ENCODE results near the gene ITGA11.

The ITGA11 gene

DNA sequence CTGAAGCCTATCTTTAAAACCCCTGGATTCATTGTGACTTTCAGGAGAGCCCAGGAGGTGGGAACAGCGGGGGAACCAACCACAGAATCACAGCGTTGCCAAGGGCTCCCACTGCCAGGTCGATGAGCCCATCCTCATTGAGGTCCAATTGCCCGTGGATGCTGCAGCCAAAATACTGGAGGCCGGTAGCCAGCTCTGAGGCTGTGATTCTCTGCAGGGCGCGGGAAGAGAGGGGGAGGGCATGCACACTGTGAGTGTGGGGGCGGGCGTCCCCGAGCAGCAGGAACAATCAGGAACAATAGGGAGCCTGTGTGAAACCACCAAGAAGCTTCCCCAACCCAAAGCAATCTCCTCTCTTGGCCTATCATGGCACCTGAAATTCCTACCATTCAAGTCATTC, 101.1 kb downstream of the ITGA11 start:
- no peak overlapping the region for H3K27ac ChIP-seq
- TF ChIP-seq, protein P1, sequence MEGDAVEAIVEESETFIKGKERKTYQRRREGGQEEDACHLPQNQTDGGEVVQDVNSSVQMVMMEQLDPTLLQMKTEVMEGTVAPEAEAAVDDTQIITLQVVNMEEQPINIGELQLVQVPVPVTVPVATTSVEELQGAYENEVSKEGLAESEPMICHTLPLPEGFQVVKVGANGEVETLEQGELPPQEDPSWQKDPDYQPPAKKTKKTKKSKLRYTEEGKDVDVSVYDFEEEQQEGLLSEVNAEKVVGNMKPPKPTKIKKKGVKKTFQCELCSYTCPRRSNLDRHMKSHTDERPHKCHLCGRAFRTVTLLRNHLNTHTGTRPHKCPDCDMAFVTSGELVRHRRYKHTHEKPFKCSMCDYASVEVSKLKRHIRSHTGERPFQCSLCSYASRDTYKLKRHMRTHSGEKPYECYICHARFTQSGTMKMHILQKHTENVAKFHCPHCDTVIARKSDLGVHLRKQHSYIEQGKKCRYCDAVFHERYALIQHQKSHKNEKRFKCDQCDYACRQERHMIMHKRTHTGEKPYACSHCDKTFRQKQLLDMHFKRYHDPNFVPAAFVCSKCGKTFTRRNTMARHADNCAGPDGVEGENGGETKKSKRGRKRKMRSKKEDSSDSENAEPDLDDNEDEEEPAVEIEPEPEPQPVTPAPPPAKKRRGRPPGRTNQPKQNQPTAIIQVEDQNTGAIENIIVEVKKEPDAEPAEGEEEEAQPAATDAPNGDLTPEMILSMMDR (IDR thresholded peaks at IDR 0.05): no peak
- no peak for TF ChIP-seq ZFX (IDR thresholded peaks at IDR 0.05; ENCODE audit: borderline replicate concordance)

DNA sequence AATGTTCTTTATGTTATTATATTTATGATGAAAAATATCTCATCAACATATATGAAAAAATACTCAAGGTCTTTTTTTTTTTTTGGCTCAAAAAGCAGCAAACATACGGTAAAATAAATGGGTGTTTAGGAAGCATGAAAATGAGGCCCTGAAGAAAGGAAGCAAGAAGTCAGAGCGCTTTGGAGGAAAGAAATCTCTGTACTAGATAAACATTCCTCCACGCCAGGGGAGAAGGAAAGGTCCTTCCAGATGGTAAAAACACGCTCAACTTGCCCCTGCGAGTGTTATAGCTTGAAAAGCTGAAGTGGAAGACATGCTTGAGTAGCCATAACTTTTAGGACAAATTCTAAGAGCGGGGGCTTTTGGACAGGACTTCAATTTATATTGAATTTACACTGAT, 101.5 kb downstream of the ITGA11 start:
- H3K27ac ChIP-seq: no peak overlapping the region
- no peak for TF ChIP-seq ZFX (IDR thresholded peaks at IDR 0.05; ENCODE audit: borderline replicate concordance)
- TF ChIP-seq, protein P1 (IDR thresholded peaks at IDR 0.05): no peak

DNA sequence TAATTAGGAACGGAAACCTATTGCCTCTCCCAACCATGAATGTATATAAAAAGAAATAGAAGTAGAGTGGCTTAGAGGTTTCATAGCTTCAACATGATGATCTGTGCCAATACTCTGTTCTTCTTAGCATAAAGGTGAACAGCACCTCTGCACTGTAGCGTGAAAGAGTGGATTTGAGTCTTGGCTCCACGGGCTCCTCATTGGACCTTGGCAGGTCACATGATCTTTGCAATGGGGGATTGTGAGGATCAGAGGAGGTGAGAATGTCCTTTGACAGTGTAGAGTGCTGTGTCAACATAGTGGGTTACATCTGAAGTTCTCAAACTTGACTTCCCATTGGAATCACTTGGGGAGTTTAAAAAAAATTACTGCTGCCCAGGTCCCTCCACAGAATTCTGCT, 103.0 kb downstream of the ITGA11 start:
- H3K27ac ChIP-seq: no peak overlapping the region
- TF ChIP-seq, protein P1 (IDR thresholded peaks at IDR 0.05): no peak
- no peak for TF ChIP-seq ZFX (IDR thresholded peaks at IDR 0.05; ENCODE audit: borderline replicate concordance)

DNA sequence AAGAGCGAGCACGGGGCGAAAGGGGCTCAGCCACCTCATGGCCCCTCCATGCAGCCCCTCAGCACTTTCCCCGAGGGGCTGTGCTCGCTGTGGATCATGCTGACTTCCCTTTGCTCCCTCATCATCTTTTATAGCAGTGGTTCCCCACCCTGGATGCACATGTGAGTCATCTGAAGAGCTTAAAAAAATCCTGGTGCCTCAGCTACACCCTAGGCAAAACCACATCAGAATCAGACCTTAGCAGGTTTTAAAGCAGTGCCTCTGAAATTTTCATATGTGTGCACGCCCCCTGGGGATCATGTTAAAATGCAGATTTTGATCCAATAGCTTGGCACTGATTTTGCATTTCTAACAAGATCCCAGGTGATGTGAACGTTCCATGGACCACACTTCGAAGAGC, 103.5 kb downstream of the ITGA11 start:
- no peak overlapping the region for H3K27ac ChIP-seq
- TF ChIP-seq, protein P1 (IDR thresholded peaks at IDR 0.05): no peak
- no peak for TF ChIP-seq ZFX (IDR thresholded peaks at IDR 0.05; ENCODE audit: borderline replicate concordance)

DNA sequence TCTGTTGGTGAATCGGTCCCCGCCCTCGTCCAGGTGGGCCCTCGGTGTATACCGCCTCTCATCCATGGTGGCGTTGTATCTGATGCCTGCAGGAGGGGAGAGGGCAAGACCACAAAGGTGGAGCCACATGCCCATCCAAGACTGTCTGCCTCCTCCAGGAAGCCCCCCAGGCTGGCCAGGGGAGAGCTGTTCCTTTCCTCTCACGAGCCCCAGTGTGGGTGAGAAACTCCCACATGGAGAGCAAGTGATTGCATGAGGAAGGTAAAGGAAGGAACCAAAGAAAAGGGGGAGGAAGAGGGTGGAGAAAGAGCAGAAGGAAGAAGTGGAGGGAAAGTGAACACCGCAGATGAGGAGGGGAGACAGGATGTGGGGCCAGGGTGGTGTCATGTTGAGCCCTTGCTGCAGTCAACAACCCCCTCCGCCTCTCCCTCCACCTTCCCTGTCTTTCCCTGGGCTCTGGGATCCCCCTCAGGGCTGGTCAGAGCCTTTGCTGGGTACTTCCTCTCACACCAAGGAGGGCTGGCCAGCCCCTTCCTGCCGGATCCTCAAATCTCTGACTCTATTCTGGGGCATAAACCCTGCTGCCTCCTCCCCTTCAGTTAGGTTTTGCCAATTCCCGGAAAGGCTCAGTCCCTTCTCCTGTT, 105.1 kb downstream of the ITGA11 start:
- no peak for TF ChIP-seq ZFX (IDR thresholded peaks at IDR 0.05; ENCODE audit: borderline replicate concordance)
- TF ChIP-seq, protein P1 (IDR thresholded peaks at IDR 0.05): no peak
- H3K27ac ChIP-seq: no peak overlapping the region

DNA sequence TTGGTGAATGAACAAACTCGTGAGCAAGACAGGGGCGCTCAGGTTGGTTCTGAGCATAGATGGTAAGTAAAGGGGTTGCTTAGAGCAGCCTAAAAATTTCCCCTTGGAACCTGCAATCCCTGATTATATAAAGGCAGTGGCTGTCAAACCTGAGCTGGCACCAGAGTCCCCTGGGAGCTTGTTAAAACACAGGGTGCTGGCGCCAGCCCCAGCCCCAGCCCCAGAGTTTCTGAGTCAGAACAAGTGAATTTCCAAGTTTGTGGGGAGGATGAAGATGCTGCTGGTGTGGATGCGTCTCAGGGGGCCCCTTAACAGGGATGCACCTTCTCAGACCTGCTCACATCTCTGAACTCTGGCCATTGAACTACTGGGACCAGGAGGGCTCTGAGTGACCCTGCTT, 106.2 kb downstream of the ITGA11 start:
- no peak for TF ChIP-seq ZFX (IDR thresholded peaks at IDR 0.05; ENCODE audit: borderline replicate concordance)
- TF ChIP-seq, protein P1 (IDR thresholded peaks at IDR 0.05): no peak
- H3K27ac ChIP-seq: no peak overlapping the region

DNA sequence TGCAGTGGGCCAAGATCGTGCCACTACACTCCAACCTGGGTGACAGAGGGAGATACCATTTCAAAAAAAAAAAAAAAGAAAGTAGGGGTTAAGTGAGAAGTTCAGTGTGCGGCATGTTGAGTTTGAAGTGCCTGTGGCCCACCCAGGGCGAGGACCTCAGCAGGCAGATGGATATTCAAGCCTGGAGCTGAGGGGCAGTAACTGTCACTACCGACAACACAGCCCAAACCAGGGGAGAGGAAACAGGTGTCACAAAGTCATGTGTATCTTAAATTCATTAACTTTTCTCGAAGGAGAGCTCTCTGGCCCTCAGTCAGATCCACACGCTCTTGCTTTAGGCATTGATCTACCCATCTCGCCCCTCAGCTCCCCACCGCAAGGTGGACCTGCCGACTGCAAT, 109.2 kb downstream of the ITGA11 start:
- no peak overlapping the region for H3K27ac ChIP-seq
- TF ChIP-seq, protein P1 (IDR thresholded peaks at IDR 0.05): no peak
- TF ChIP-seq ZFX (IDR thresholded peaks at IDR 0.05; ENCODE audit: borderline replicate concordance): no peak
